ENCODE results near the gene GATAD2A. TPM values are rescaled to one million over a fixed set of nuclear protein-coding genes. Genes with fewer than 3 reads are reported as not detected.

Gene GATAD2A
- total and polyA plus RNA-seq, 9 of the 15 experiments (the other 6 are each of a cell fraction or from before 2014, with no cell fraction given) = 2.4 to 226 (median 44.2) TPM

DNA sequence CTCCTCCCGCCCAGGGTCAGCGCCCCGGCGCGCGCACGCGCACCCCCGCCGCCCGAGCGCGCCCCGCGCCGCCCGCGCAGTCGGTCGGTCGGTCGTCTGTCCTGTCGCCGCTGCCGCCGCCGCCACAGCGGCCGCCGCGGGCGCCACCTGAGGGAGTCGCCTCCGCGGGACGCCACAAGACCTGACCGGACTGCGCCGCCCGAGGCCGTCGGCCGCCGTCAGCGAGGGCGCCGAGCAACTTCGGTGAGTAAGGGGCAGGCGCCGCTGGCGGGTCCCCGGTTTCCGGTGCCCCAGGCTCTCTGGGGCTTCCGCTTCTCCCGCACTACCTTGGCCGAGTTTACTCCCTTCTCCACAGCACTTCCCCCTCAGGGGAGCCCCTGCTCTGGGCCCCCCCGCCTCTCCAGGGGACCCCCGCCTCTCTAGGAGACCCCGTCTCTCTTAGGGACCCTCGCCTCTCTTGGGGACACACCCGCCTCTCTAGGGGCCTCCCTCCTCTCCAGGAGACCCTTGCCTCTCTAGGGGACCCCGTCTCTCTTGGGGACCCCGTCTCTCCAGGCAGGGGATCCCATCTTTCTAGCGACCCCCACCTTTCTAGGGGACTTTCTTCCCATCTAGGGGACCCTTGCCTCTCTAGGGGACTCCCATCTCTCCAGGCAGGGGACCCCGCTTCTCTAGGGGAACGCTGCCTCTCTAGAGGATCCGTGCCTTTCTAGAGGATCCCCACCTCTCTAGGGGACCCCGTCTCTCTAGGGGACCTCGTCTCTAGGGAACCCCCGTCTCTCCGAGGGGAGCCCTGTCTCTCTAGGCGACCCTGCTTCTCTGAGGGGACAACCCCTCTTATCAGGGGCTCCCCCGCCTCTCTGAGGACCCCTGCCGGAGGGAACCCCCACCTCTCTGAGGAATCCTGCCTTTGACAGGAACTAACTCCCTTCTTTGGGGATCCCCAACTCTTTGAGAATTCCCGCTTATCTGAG lies 19.3 kb upstream of the GATAD2A start (continued):
- TF ChIP-seq, protein P1, sequence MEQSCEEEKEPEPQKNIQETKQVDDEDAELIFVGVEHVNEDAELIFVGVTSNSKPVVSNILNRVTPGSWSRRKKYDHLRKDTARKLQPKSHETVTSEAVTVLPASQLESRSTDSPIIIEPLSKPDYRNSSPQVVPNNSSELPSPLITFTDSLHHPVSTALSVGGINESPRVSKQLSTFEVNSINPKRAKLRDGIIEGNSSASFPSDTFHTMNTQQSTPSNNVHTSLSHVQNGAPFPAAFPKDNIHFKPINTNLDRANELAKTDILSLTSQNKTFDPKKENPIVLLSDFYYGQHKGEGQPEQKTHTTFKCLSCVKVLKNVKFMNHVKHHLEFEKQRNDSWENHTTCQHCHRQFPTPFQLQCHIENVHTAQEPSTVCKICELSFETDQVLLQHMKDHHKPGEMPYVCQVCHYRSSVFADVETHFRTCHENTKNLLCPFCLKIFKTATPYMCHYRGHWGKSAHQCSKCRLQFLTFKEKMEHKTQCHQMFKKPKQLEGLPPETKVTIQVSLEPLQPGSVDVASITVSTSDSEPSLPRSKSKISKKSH (CRISPR knock-in tag; IDR thresholded peaks at IDR 0.05) = no peak
- TF ChIP-seq ASH1L (IDR thresholded peaks at IDR 0.05; ENCODE audit: borderline replicate concordance, low read depth, partially characterized antibody) (no peak), COPS2 (conservative IDR thresholded peaks at IDR 0.05) (no peak), C11orf30 (IDR thresholded peaks at IDR 0.05; ENCODE audit: low read depth) (no peak), KLF10 (CRISPR knock-in tag; IDR thresholded peaks at IDR 0.05) (no peak), MYBL2 (IDR thresholded peaks at IDR 0.05; ENCODE audit: low read depth) (no peak), MYBL2 (CRISPR knock-in tag; IDR thresholded peaks at IDR 0.05; ENCODE audit: borderline replicate concordance) (no peak), PPARD (CRISPR knock-in tag; IDR thresholded peaks at IDR 0.05) (no peak), CBX1 (IDR thresholded peaks at IDR 0.05; ENCODE audit: low read depth) (no peak), ZNF263 (CRISPR knock-in tag; IDR thresholded peaks at IDR 0.05; ENCODE audit: borderline replicate concordance) (no peak), ZNF282 (CRISPR knock-in tag; IDR thresholded peaks at IDR 0.05) (0 out of 2 replicates have a peak, but pooled peaks have one; percentile 44)
- TF ChIP-seq, protein P2, sequence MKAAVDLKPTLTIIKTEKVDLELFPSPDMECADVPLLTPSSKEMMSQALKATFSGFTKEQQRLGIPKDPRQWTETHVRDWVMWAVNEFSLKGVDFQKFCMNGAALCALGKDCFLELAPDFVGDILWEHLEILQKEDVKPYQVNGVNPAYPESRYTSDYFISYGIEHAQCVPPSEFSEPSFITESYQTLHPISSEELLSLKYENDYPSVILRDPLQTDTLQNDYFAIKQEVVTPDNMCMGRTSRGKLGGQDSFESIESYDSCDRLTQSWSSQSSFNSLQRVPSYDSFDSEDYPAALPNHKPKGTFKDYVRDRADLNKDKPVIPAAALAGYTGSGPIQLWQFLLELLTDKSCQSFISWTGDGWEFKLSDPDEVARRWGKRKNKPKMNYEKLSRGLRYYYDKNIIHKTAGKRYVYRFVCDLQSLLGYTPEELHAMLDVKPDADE (conservative IDR thresholded peaks at IDR 0.05; ENCODE audit: control insufficient read depth, low read depth, low read length) = peak; percentile 72; the same call in 1 of the 2 replicates
- TF ChIP-seq, protein P3, sequence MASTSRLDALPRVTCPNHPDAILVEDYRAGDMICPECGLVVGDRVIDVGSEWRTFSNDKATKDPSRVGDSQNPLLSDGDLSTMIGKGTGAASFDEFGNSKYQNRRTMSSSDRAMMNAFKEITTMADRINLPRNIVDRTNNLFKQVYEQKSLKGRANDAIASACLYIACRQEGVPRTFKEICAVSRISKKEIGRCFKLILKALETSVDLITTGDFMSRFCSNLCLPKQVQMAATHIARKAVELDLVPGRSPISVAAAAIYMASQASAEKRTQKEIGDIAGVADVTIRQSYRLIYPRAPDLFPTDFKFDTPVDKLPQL (IDR thresholded peaks at IDR 0.05; ENCODE audit: extremely low read depth, insufficient read length) = no peak
- TF ChIP-seq, protein P4, sequence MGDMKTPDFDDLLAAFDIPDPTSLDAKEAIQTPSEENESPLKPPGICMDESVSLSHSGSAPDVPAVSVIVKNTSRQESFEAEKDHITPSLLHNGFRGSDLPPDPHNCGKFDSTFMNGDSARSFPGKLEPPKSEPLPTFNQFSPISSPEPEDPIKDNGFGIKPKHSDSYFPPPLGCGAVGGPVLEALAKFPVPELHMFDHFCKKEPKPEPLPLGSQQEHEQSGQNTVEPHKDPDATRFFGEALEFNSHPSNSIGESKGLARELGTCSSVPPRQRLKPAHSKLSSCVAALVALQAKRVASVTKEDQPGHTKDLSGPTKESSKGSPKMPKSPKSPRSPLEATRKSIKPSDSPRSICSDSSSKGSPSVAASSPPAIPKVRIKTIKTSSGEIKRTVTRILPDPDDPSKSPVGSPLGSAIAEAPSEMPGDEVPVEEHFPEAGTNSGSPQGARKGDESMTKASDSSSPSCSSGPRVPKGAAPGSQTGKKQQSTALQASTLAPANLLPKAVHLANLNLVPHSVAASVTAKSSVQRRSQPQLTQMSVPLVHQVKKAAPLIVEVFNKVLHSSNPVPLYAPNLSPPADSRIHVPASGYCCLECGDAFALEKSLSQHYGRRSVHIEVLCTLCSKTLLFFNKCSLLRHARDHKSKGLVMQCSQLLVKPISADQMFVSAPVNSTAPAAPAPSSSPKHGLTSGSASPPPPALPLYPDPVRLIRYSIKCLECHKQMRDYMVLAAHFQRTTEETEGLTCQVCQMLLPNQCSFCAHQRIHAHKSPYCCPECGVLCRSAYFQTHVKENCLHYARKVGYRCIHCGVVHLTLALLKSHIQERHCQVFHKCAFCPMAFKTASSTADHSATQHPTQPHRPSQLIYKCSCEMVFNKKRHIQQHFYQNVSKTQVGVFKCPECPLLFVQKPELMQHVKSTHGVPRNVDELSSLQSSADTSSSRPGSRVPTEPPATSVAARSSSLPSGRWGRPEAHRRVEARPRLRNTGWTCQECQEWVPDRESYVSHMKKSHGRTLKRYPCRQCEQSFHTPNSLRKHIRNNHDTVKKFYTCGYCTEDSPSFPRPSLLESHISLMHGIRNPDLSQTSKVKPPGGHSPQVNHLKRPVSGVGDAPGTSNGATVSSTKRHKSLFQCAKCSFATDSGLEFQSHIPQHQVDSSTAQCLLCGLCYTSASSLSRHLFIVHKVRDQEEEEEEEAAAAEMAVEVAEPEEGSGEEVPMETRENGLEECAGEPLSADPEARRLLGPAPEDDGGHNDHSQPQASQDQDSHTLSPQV (IDR thresholded peaks at IDR 0.05) = no peak
- TF ChIP-seq, protein P5, sequence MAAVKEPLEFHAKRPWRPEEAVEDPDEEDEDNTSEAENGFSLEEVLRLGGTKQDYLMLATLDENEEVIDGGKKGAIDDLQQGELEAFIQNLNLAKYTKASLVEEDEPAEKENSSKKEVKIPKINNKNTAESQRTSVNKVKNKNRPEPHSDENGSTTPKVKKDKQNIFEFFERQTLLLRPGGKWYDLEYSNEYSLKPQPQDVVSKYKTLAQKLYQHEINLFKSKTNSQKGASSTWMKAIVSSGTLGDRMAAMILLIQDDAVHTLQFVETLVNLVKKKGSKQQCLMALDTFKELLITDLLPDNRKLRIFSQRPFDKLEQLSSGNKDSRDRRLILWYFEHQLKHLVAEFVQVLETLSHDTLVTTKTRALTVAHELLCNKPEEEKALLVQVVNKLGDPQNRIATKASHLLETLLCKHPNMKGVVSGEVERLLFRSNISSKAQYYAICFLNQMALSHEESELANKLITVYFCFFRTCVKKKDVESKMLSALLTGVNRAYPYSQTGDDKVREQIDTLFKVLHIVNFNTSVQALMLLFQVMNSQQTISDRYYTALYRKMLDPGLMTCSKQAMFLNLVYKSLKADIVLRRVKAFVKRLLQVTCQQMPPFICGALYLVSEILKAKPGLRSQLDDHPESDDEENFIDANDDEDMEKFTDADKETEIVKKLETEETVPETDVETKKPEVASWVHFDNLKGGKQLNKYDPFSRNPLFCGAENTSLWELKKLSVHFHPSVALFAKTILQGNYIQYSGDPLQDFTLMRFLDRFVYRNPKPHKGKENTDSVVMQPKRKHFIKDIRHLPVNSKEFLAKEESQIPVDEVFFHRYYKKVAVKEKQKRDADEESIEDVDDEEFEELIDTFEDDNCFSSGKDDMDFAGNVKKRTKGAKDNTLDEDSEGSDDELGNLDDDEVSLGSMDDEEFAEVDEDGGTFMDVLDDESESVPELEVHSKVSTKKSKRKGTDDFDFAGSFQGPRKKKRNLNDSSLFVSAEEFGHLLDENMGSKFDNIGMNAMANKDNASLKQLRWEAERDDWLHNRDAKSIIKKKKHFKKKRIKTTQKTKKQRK (IDR thresholded peaks at IDR 0.05; ENCODE audit: borderline replicate concordance, low read depth, low read length) = no peak
